IMR-90 (cell line): Measurements from ENCODE around the gene GABRD. TPM values are rescaled to one million over a fixed set of nuclear protein-coding genes. Genes with fewer than 3 reads are reported as not detected.

Experiments
- ATAC-seq: fragments of 200-7000 bp; cut with Tn5 transposase; 2 replicates; pipeline ENCODE4 v1.9.1; 2020; ENCODE audit warnings: low read depth, mild to moderate bottlenecking, moderate library complexity
- BruUV-seq: library from RNA; stranded (reverse); fragments of 400-500 nt; replicated peaks from 2 replicates; lab custom pipeline; 2021; lab: Mats Ljungman, UMichigan
- CTCF ChIA-PET: fragments of 300-600 bp; formaldehyde crosslinking; extraction: SDS; loops from one replicate; lab custom pipeline; 2021; ENCODE audit warnings: antibody characterized with exemption; lab: Yijun Ruan, JAX
- POLR2A ChIA-PET: fragments of 300-600 bp; sonication (Branson Sonifier 250); formaldehyde crosslinking; loops from one replicate; lab custom pipeline; 2022; ENCODE audit warnings: antibody characterized with exemption; ENCODE audit not compliant: unreplicated experiment; lab: Charles Lee
- DNase-seq: peaks from one replicate; pipeline ENCODE4 v3.0.0; 2013
- H2AFZ ChIP-seq: replicated peaks from 2 replicates; pipeline ENCODE3; 2013; ENCODE audit warnings: low read length, mild to moderate bottlenecking; ENCODE audit not compliant: poor library complexity
- H2AK5ac ChIP-seq: 2 replicates; pipeline ENCODE4 v1.6.1; 2013; ENCODE audit warnings: low read depth, low read length, inconsistent platforms
- H2AK9ac ChIP-seq: replicated peaks from 2 replicates; pipeline ENCODE3; 2013; ENCODE audit warnings: mild to moderate bottlenecking, low read depth, low read length, moderate library complexity; ENCODE audit not compliant: poor library complexity
- H2BK120ac ChIP-seq: 2 replicates; pipeline ENCODE4 v1.6.1; 2013; ENCODE audit warnings: low read depth, low read length, inconsistent platforms
- H2BK15ac ChIP-seq: 3 replicates; pipeline ENCODE4 v1.6.1; 2013; ENCODE audit warnings: low read depth, low read length, inconsistent platforms
- H2BK20ac ChIP-seq: 2 replicates; pipeline ENCODE4 v1.6.1; 2013; ENCODE audit warnings: low read depth, mild to moderate bottlenecking, inconsistent platforms, low read length, moderate library complexity
- H2BK5ac ChIP-seq: 2 replicates; pipeline ENCODE4 v1.6.1; 2013; ENCODE audit warnings: mild to moderate bottlenecking, low read depth, low read length, inconsistent platforms; ENCODE audit not compliant: poor library complexity, severe bottlenecking
- H3K14ac ChIP-seq: replicated peaks from 2 replicates; pipeline ENCODE4 v1.6.1; 2013; ENCODE audit warnings: low read depth, low read length, inconsistent platforms
- H3K18ac ChIP-seq: 2 replicates; pipeline ENCODE4 v1.6.1; 2013; ENCODE audit warnings: low read depth, low read length, control low read depth
- H3K23ac ChIP-seq: 2 replicates; pipeline ENCODE4 v1.6.1; 2013; ENCODE audit warnings: low read depth, low read length, inconsistent platforms
- H3K27ac ChIP-seq: 2 replicates; pipeline ENCODE4 v1.5.1; 2013; ENCODE audit warnings: mild to moderate bottlenecking, control low read depth, low read length; ENCODE audit not compliant: insufficient read depth
- H3K27me3 ChIP-seq: 2 replicates; pipeline ENCODE4 v1.6.1; 2013; ENCODE audit warnings: low read length; ENCODE audit not compliant: control insufficient read depth, insufficient read depth
- H3K36me3 ChIP-seq: 2 replicates; pipeline ENCODE4 v1.6.1; 2013; ENCODE audit warnings: low read length, mixed read lengths; ENCODE audit not compliant: control insufficient read depth, insufficient read depth
- H3K4ac ChIP-seq: 2 replicates; pipeline ENCODE4 v1.6.1; 2013; ENCODE audit warnings: low read depth, low read length, inconsistent platforms
- H3K4me1 ChIP-seq: 2 replicates; pipeline ENCODE4 v1.6.1; 2013; ENCODE audit warnings: low read length, mixed read lengths; ENCODE audit not compliant: control insufficient read depth, insufficient read depth
- H3K4me2 ChIP-seq: 2 replicates; pipeline ENCODE4 v1.6.1; 2013; ENCODE audit warnings: low read depth, mild to moderate bottlenecking, control low read depth, low read length, moderate library complexity
- H3K4me3 ChIP-seq: 2 replicates; pipeline ENCODE4 v1.5.1; 2013; ENCODE audit warnings: low read depth, mild to moderate bottlenecking, control low read depth, low read length, moderate library complexity; ENCODE audit not compliant: insufficient read depth
- H3K56ac ChIP-seq: 2 replicates; pipeline ENCODE4 v1.6.1; 2013; ENCODE audit warnings: low read length, inconsistent platforms; ENCODE audit not compliant: insufficient read depth; ENCODE audit errors: extremely low read depth
- H3K79me1 ChIP-seq, 2 experiments: 2 replicates each; pipeline ENCODE4 v1.6.1; 2013; ENCODE audit warnings: low read length in 2 of 2, inconsistent platforms in 1 of 2, low read depth in 1 of 2
- H3K9ac ChIP-seq: 2 replicates; pipeline ENCODE4 v1.6.1; 2013; ENCODE audit warnings: low read depth, low read length, control low read depth
- H3K9me1 ChIP-seq: 2 replicates; pipeline ENCODE4 v1.6.1; 2013; ENCODE audit warnings: low read length, inconsistent platforms; ENCODE audit not compliant: insufficient read depth
- H3K9me3 ChIP-seq: 2 replicates; pipeline ENCODE4 v1.6.1; 2013; ENCODE audit warnings: low read length; ENCODE audit not compliant: control insufficient read depth, insufficient read depth
- H4K20me1 ChIP-seq: 2 replicates; pipeline ENCODE4 v1.6.1; 2013; ENCODE audit warnings: low read length, inconsistent platforms; ENCODE audit not compliant: insufficient read depth
- H4K5ac ChIP-seq: 2 replicates; pipeline ENCODE4 v1.6.1; 2013; ENCODE audit warnings: mild to moderate bottlenecking, low read depth, low read length, control low read depth
- H4K8ac ChIP-seq, 2 experiments: 2 replicates each; pipeline ENCODE4 v1.6.1; 2013; ENCODE audit warnings: low read depth in 2 of 2, low read length in 2 of 2, control low read depth in 1 of 2, inconsistent platforms in 1 of 2
- H4K91ac ChIP-seq: 2 replicates; pipeline ENCODE4 v1.6.1; 2013; ENCODE audit warnings: low read depth, low read length, inconsistent platforms; ENCODE audit not compliant: insufficient read depth
- BHLHE40 ChIP-seq: fragments of 150-350 bp; IDR thresholded peaks from 2 replicates; pipeline ENCODE4 v1.6.1; 2016; ENCODE audit warnings: mild to moderate bottlenecking, low read depth, low read length
- CEBPB ChIP-seq: IDR thresholded peaks from 2 replicates; pipeline ENCODE4 v1.6.1; 2012; ENCODE audit warnings: low read depth, low read length, improper control_type of control experiment
- CHD1 ChIP-seq: IDR thresholded peaks from 2 replicates; pipeline ENCODE4 v1.6.1; 2012; ENCODE audit warnings: low read depth, low read length, improper control_type of control experiment
- CTCF ChIP-seq: conservative IDR thresholded peaks from 2 replicates; pipeline ENCODE4 v1.5.1; 2012; ENCODE audit warnings: mild to moderate bottlenecking, low read depth, low read length, improper control_type of control experiment
- ELK1 ChIP-seq: fragments of 150-350 bp; IDR thresholded peaks from 2 replicates; pipeline ENCODE4 v1.6.1; 2016; ENCODE audit warnings: low read depth, mild to moderate bottlenecking, low read length, moderate library complexity, borderline replicate concordance
- FOS ChIP-seq: fragments of 150-350 bp; IDR thresholded peaks from 2 replicates; pipeline ENCODE4 v1.6.1; 2016; ENCODE audit warnings: low read depth, low read length
- MAFK ChIP-seq: IDR thresholded peaks from 2 replicates; pipeline ENCODE4 v1.6.1; 2012; ENCODE audit warnings: low read depth, low read length, improper control_type of control experiment
- MAZ ChIP-seq: IDR thresholded peaks from 2 replicates; pipeline ENCODE4 v1.6.1; 2012; ENCODE audit warnings: low read depth, mild to moderate bottlenecking, low read length, improper control_type of control experiment, moderate library complexity, borderline replicate concordance
- MXI1 ChIP-seq: IDR thresholded peaks from 2 replicates; pipeline ENCODE4 v1.6.1; 2012; ENCODE audit warnings: low read depth, mild to moderate bottlenecking, low read length, moderate library complexity, borderline replicate concordance
- NFE2L2 ChIP-seq: fragments of 150-350 bp; IDR thresholded peaks from 2 replicates; pipeline ENCODE4 v1.6.1; 2016; ENCODE audit warnings: low read depth, mild to moderate bottlenecking, low read length
- POLR2A ChIP-seq: IDR thresholded peaks from 2 replicates; pipeline ENCODE4 v1.6.1; 2012; ENCODE audit warnings: mild to moderate bottlenecking, low read depth, low read length
- RAD21 ChIP-seq: IDR thresholded peaks from 2 replicates; pipeline ENCODE4 v1.6.1; 2012; ENCODE audit warnings: low read length, improper control_type of control experiment
- RCOR1 ChIP-seq: IDR thresholded peaks from 2 replicates; pipeline ENCODE4 v1.6.1; 2012; ENCODE audit warnings: mild to moderate bottlenecking, low read length, improper control_type of control experiment; ENCODE audit not compliant: insufficient replicate concordance
- RFX5 ChIP-seq: IDR thresholded peaks from 2 replicates; pipeline ENCODE4 v1.8.0; 2012; ENCODE audit warnings: low read depth, mild to moderate bottlenecking, low read length, moderate library complexity
- SMC3 ChIP-seq: fragments of 150-350 bp; IDR thresholded peaks from 2 replicates; pipeline ENCODE4 v1.6.1; 2016; ENCODE audit warnings: low read depth, mild to moderate bottlenecking, antibody characterized with exemption, low read length, moderate library complexity
- WGBS, 2 experiments: methylation state at CpG; one replicate each; pipeline versions ENCODE4 v1.1.5 to v1.1.7; 2013; ENCODE audit warnings: missing lambda C conversion rate in 2 of 2; ENCODE audit not compliant: insufficient read length in 1 of 2; ENCODE audit errors: extremely low coverage in 2 of 2; 5-methylcytosine and 5-hydroxymethylcytosine counted together
- dilution Hi-C: fragments of 300-500 bp; cut with HindIII; formaldehyde crosslinking; loops from one replicate; pipeline ENCODE4 v1.14.3; 2018; ENCODE audit warnings: low sequenced_read_pairs; ENCODE audit not compliant: unreplicated experiment
- in situ Hi-C: fragments of 300-500 bp; cut with MboI; formaldehyde crosslinking; loops from 3 replicates; pipeline ENCODE4 v1.14.3; 2019; ENCODE audit warnings: low sequenced_read_pairs, inconsistent platforms, mixed read lengths
- intact Hi-C: fragments of 100-400 bp; cut with micrococcal nuclease; formaldehyde crosslinking; loops from 2 replicates; pipeline ENCODE4 v1.10.0; 2022
- polyA plus RNA-seq, 3 experiments: library from polyadenylated mRNA; depleted of rRNA; stranded (reverse); fragments of >200 nt; gene quantifications; 2 replicates each; pipeline ENCODE4 v1.2.3, GENCODE V29; 2012; ENCODE audit warnings: low replicate concordance in 1 of 3
- total RNA-seq: library from RNA; depleted of rRNA; stranded (reverse); fragments of >200 nt; gene quantifications from 2 replicates; pipeline ENCODE4 v1.2.3, GENCODE V29; 2012
- TF ChIP-seq, protein P1 (sequence below): fragments of 150-350 bp; IDR thresholded peaks from 2 replicates; pipeline ENCODE4 v1.6.1; 2017; ENCODE audit warnings: mild to moderate bottlenecking, antibody characterized with exemption, low read length, low read depth

The GABRD gene
- total and polyA plus RNA-seq, 2 of the 4 experiments (the other 2 are of a cell fraction), result not detected

DNA sequence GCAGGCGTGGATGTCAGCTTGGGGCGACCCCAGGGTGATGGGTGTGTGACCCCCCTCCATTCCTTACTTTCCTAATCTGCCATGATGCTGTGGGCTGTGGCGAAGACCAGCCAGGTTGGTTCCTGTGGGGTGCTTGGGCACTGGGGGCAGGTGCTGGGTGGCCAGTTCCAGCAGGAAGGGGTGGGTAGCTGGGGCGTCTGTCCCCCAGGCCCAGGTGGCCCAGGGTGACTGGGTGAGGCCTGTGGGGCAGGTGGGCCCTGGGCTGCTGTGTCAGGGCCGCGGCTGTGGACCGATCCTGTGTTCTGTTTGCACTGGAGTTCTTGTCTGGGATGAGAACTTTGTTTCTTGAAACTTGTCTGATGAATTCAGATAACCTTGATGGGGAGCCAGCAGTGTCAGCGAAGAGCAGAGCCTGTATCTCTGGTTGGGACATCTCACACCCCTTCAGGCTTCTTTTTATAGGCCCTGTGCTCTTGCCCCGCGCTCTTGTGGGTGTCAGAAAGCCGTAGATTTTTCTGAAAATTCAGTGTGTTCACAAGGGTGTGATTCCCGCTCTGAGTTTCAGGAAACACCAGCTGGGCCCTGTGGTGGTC is 34.7 kb downstream of the GABRD start:
- Histone ChIP-seq H2BK120ac (no peak overlapping the region), H3K4me3 (no peak overlapping the region), H3K4me2 (no peak overlapping the region), H3K27me3 (peaks cover 39% of the 10 kb centered on the region), H3K9ac (no peak overlapping the region), H4K91ac (no peak overlapping the region), H2AK5ac (no peak overlapping the region), H2BK15ac (no peak overlapping the region), H2BK5ac (no peak overlapping the region), H2AFZ (no peak overlapping the region), H3K14ac (no peak overlapping the region), H3K9me3 (no peaks in the 10 kb centered on the region; the same call in 1 of the 2 replicates), H3K36me3 (no peaks in the 10 kb centered on the region), H3K4me1 (no peaks in the 10 kb centered on the region), H2AK9ac (no peak overlapping the region), H3K4ac (no peak overlapping the region), H3K27ac (no peak overlapping the region), H3K18ac (no peak overlapping the region), H3K23ac (no peak overlapping the region), H4K20me1 (no peaks in the 10 kb centered on the region), H3K56ac (no peak overlapping the region), H2BK20ac (no peak overlapping the region), H4K8ac (no peak overlapping the region), H3K79me1 (no peaks in the 10 kb centered on the region), H4K5ac (no peak overlapping the region), H3K9me1 (no peaks in the 10 kb centered on the region)
- CTCF ChIA-PET, result interaction anchor here (1.5 kb wide), 1 partner anchor 9 kb away, joined by 4 read pairs; no protein-coding TSS in a partner anchor
- DNase-seq (no peak), ATAC-seq (no peak)
- POLR2A ChIA-PET, result no interaction called here
- in situ Hi-C loops (no loop called here), intact Hi-C loops (no loop called here), dilution Hi-C loops (no loop called here)
- TF ChIP-seq BHLHE40 (no peak), RCOR1 (no peak), FOS (no peak), CTCF (no peak), CHD1 (no peak), MXI1 (no peak), MAFK (no peak), RFX5 (no peak), SMC3 (no peak), POLR2A (no peak), RAD21 (no peak), ELK1 (no peak), MAZ (no peak), CEBPB (no peak), NFE2L2 (no peak)
- TF ChIP-seq, protein P1, sequence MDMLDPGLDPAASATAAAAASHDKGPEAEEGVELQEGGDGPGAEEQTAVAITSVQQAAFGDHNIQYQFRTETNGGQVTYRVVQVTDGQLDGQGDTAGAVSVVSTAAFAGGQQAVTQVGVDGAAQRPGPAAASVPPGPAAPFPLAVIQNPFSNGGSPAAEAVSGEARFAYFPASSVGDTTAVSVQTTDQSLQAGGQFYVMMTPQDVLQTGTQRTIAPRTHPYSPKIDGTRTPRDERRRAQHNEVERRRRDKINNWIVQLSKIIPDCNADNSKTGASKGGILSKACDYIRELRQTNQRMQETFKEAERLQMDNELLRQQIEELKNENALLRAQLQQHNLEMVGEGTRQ, result no peak
- no TSS peak for BruUV-seq
- WGBS, 2 experiments, result 92% methylated on average over 2 of the region's 12 CpGs; no CpG with 5 or more reads in 1 of the 2 experiments
